ENCODE results near the gene ADSS1. TPM values are rescaled to one million over a fixed set of nuclear protein-coding genes. Genes with fewer than 3 reads are reported as not detected.

The ADSS1 gene
- total RNA-seq, 1 experiment from 2014 or later, result 10.0 TPM

GRCh38 chr14:104766863-104767633, 43.0 kb downstream of the ADSS1 start (continued):
- TF ChIP-seq USF2 (CRISPR knock-in tag; IDR thresholded peaks at IDR 0.05), result no peak
- TF ChIP-seq SMAD4 (CRISPR knock-in tag; IDR thresholded peaks at IDR 0.05), result no peak
- no peak for TF ChIP-seq ZNF416 (CRISPR knock-in tag; IDR thresholded peaks at IDR 0.05)
- no peak for TF ChIP-seq ZNF219 (CRISPR knock-in tag; IDR thresholded peaks at IDR 0.05; ENCODE audit: borderline replicate concordance)
- no peak for TF ChIP-seq ATF1 (CRISPR knock-in tag; IDR thresholded peaks at IDR 0.05)
- TF ChIP-seq ZNF263 (CRISPR knock-in tag; IDR thresholded peaks at IDR 0.05; ENCODE audit: low read depth), result no peak
- no peak for TF ChIP-seq PRRX2 (CRISPR knock-in tag; IDR thresholded peaks at IDR 0.05)
- no peak for TF ChIP-seq FOXJ3 (CRISPR knock-in tag; IDR thresholded peaks at IDR 0.05; ENCODE audit: borderline replicate concordance)

GRCh38 chr14:104767634-104767918, 43.5 kb downstream of the ADSS1 start:
- Mint-ChIP-seq H3K27me3 (ENCODE audit: low read depth) (no peaks in the 10 kb centered on the region; the same call in 1 of the 2 replicates), H3K36me3 (peaks cover 29% of the 10 kb centered on the region), H3K4me1 (peaks cover 17% of the 10 kb centered on the region), H3K27ac (no peak overlapping the region), H3K4me3 (no peak overlapping the region), H3K9me3 (peaks cover 17% of the 10 kb centered on the region)
- TF ChIP-seq ZNF425 (CRISPR knock-in tag; conservative IDR thresholded peaks at IDR 0.05) (no peak), NR2C2 (CRISPR knock-in tag; IDR thresholded peaks at IDR 0.05) (no peak), KAT7 (CRISPR knock-in tag; IDR thresholded peaks at IDR 0.05; ENCODE audit: borderline replicate concordance) (no peak), ZNF138 (CRISPR knock-in tag; conservative IDR thresholded peaks at IDR 0.05) (no peak), NFYB (CRISPR knock-in tag; conservative IDR thresholded peaks at IDR 0.05; ENCODE audit: low read depth) (no peak), NR3C1 (CRISPR knock-in tag; conservative IDR thresholded peaks at IDR 0.05; ENCODE audit: low read depth) (no peak), ZNF396 (CRISPR knock-in tag; IDR thresholded peaks at IDR 0.05; ENCODE audit: borderline replicate concordance) (no peak), E2F4 (CRISPR knock-in tag; IDR thresholded peaks at IDR 0.05; ENCODE audit: borderline replicate concordance, low read depth) (no peak), ATF2 (CRISPR knock-in tag; IDR thresholded peaks at IDR 0.05; ENCODE audit: borderline replicate concordance, low read depth) (no peak), JAZF1 (CRISPR knock-in tag; IDR thresholded peaks at IDR 0.05) (no peak), E2F5 (CRISPR knock-in tag; IDR thresholded peaks at IDR 0.05) (no peak), MLX (CRISPR knock-in tag; IDR thresholded peaks at IDR 0.05) (no peak), PREB (CRISPR knock-in tag; IDR thresholded peaks at IDR 0.05; ENCODE audit: borderline replicate concordance) (no peak), ERG (CRISPR knock-in tag; IDR thresholded peaks at IDR 0.05) (no peak), TP53 (CRISPR knock-in tag; IDR thresholded peaks at IDR 0.05) (no peak), ZBTB43 (CRISPR knock-in tag; IDR thresholded peaks at IDR 0.05) (no peak), ZNF232 (CRISPR knock-in tag; IDR thresholded peaks at IDR 0.05) (no peak), RORB (CRISPR knock-in tag; IDR thresholded peaks at IDR 0.05) (no peak)
- ChIA-PET CTCF (interaction anchor here (1.2 to 2.3 kb wide), 3 partner anchors 8 to 59 kb away, joined by 7 to 10 read pairs (median 8); partner anchors contain the start of gene SIVA1), POLR2A (interaction anchor here (1.9 kb wide), 1 partner anchor 27 kb away, joined by 4 read pairs; no protein-coding TSS in a partner anchor)
- ATAC-seq (no peak), DNase-seq (ENCODE audit: low spot score) (no peak)
